Esophagus squamous epithelium (tissue), 5 donors: ENCODE results near the gene KCNAB2. TPM values are rescaled to one million over a fixed set of nuclear protein-coding genes. Genes with fewer than 3 reads are reported as not detected.
A peak's percentile ranks its signal among the peaks of the same experiment; 100 is the strongest.

Experiments
- DNase-seq: peaks from one replicate; lab custom pipeline; 2025; lab: John Stamatoyannopoulos, UW
- H3K27ac ChIP-seq, 4 donors: fragments of 200-600 bp; sonication (generic); one replicate each; pipeline ENCODE4 v1.5.1; 2016 to 2019; ENCODE audit warnings: mild to moderate bottlenecking in 1 of 4
- H3K27me3 ChIP-seq, 4 donors: fragments of 200-600 bp; sonication (generic); 1 replicate in 3 of 4; 2 replicates in 1 of 4; pipeline versions ENCODE4 v1.5.1 to v1.6.0; 2017 to 2021; ENCODE audit warnings: antibody characterized with exemption in 1 of 4
- H3K36me3 ChIP-seq, 3 donors: fragments of 200-600 bp; sonication (generic); one replicate each; pipeline ENCODE4 v1.5.1; 2016 to 2019
- H3K4me1 ChIP-seq, 3 donors: fragments of 200-600 bp; sonication (generic); one replicate each; pipeline ENCODE4 v1.5.1; 2017 to 2019
- H3K4me3 ChIP-seq, 4 donors: fragments of 200-600 bp; sonication (generic); 1 replicate in 3 of 4; 2 replicates in 1 of 4; pipeline ENCODE4 v1.5.1; 2016 to 2019; ENCODE audit warnings: mild to moderate bottlenecking in 2 of 4, moderate library complexity in 1 of 4
- H3K9me3 ChIP-seq, 3 donors: fragments of 200-600 bp; sonication (generic); one replicate each; pipeline ENCODE4 v1.5.1; 2016 to 2019
- POLR2A ChIP-seq, 4 donors: fragments of 450-650 bp; IDR thresholded peaks; one replicate each; pipeline ENCODE4 v1.6.1; 2017; ENCODE audit warnings: antibody characterized with exemption in 4 of 4, mild to moderate bottlenecking in 4 of 4, moderate library complexity in 3 of 4
- WGBS, 2 donors: methylation state at CpG; one replicate each; pipeline ENCODE4 v1.1.5; 2018; 5-methylcytosine and 5-hydroxymethylcytosine counted together
- intact Hi-C: fragments of 100-400 bp; cut with DNase I; formaldehyde crosslinking; loops from one replicate; pipeline ENCODE4 v1.15.0; 2022
- total RNA-seq, 4 donors: library from RNA; depleted of rRNA; stranded (reverse); fragments of >200 nt; gene quantifications; one replicate each; pipeline ENCODE4 v1.1.0, GENCODE V29; 2016
- TF ChIP-seq, protein P1 (sequence below), 6 experiments: fragments of 450-650 bp in 4 of 6; fragments of 200-600 bp in 2 of 6; sonication (generic) in 2 of 6; IDR thresholded peaks; one replicate each; pipeline ENCODE4 v1.5.1; 2016 to 2019; ENCODE audit warnings: antibody characterized with exemption in 6 of 6, mild to moderate bottlenecking in 4 of 6, moderate library complexity in 4 of 6
- donor health status: DM: yes; HTN: yes; CAD: no.

The KCNAB2 gene
- total RNA-seq, 4 donors from 2014 or later, result 1.8 to 9.3 (median 3.9) TPM

DNA sequence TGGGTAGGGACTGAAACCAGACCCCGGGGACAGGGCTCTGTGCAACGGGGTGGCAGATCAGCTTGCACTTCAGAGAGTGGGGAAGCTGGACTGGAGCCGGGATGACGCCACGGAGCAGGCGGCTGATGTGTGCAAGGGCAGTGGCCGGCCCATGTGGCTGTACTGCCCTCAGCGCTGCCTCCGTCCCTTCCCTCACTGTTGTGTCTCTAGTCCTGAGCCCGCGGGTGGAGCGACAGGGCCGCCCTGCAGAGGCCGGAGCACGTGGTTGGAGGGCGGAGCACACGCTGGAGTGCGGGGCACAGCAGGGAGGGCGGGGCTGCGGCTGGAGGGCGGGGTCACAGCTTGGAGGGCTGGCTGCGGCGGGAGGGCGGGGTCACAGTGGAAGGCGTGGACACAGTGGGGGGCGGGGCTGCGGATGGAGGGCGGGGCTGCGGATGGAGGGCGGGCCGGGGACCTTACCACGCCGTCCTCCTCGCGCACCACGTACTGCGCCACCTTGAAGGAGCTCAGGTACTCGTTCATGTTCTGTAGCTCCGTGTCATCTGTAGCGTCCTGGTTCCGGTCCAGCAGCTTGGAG is 82.0 kb downstream of the KCNAB2 start:
- 23 to 60% methylated on average over 9 to 11 of the region's 41 CpGs for WGBS, 2 donors
- DNase-seq, result no peak
- H3K4me1 ChIP-seq, result peaks cover 0 to 12% (median 0%) of the 10 kb centered on the region in 3 donors
- H3K27ac ChIP-seq, result no peak overlapping the region
- TF ChIP-seq, protein P1, sequence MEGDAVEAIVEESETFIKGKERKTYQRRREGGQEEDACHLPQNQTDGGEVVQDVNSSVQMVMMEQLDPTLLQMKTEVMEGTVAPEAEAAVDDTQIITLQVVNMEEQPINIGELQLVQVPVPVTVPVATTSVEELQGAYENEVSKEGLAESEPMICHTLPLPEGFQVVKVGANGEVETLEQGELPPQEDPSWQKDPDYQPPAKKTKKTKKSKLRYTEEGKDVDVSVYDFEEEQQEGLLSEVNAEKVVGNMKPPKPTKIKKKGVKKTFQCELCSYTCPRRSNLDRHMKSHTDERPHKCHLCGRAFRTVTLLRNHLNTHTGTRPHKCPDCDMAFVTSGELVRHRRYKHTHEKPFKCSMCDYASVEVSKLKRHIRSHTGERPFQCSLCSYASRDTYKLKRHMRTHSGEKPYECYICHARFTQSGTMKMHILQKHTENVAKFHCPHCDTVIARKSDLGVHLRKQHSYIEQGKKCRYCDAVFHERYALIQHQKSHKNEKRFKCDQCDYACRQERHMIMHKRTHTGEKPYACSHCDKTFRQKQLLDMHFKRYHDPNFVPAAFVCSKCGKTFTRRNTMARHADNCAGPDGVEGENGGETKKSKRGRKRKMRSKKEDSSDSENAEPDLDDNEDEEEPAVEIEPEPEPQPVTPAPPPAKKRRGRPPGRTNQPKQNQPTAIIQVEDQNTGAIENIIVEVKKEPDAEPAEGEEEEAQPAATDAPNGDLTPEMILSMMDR (IDR thresholded peaks at IDR 0.05), result no peak
- TF ChIP-seq POLR2A (IDR thresholded peaks at IDR 0.05), result no peak
- H3K4me3 ChIP-seq, result peak overlapping the region in 1 of 4 donors; percentile 15
- intact Hi-C loops, result no loop called here
- H3K27me3 ChIP-seq, result peaks cover 0 to 43% (median 0%) of the 10 kb centered on the region in 4 donors
- peaks cover 0 to 6% (median 0%) of the 10 kb centered on the region in 3 donors for H3K9me3 ChIP-seq
- H3K36me3 ChIP-seq, result no peaks in the 10 kb centered on the region

- H3K4me3 ChIP-seq, result no peak overlapping the region
- WGBS, 2 donors, result 89 to 96% methylated on average over 4 to 14 of the region's 34 CpGs
- H3K36me3 ChIP-seq, result no peaks in the 10 kb centered on the region
- peaks cover 0 to 46% (median 0%) of the 10 kb centered on the region in 4 donors for H3K27me3 ChIP-seq
- TF ChIP-seq, protein P1 (IDR thresholded peaks at IDR 0.05), result no peak
- TF ChIP-seq POLR2A (IDR thresholded peaks at IDR 0.05), result no peak
- H3K4me1 ChIP-seq, result peaks cover 0 to 12% (median 0%) of the 10 kb centered on the region in 3 donors
- intact Hi-C loops, result no loop called here
- H3K27ac ChIP-seq, result no peak overlapping the region
- no peak for DNase-seq
- peaks cover 0 to 6% (median 0%) of the 10 kb centered on the region in 3 donors for H3K9me3 ChIP-seq
These were observed 82.8 kb downstream of the KCNAB2 start for GRCh38 chr1:6128276-6129081.

- peaks cover 0 to 6% (median 0%) of the 10 kb centered on the region in 3 donors for H3K9me3 ChIP-seq
- TF ChIP-seq POLR2A (IDR thresholded peaks at IDR 0.05), result no peak
- TF ChIP-seq, protein P1 (IDR thresholded peaks at IDR 0.05), result no peak
- no peak overlapping the region for H3K4me3 ChIP-seq
- H3K36me3 ChIP-seq, result no peaks in the 10 kb centered on the region
- intact Hi-C loops, result no loop called here
- no peak for DNase-seq
- no peak overlapping the region for H3K27ac ChIP-seq
- H3K4me1 ChIP-seq, result peaks cover 0 to 12% (median 0%) of the 10 kb centered on the region in 3 donors
- H3K27me3 ChIP-seq, result peaks cover 0 to 50% (median 0%) of the 10 kb centered on the region in 4 donors
- WGBS, 2 donors, result 74 to 78% methylated on average over 9 of the region's 9 CpGs
These were observed 83.6 kb downstream of the KCNAB2 start for GRCh38 chr1:6129313-6129712.

- intact Hi-C loops, result no loop called here
- WGBS, 2 donors, result 74 to 79% methylated on average over 6 to 8 of the region's 11 CpGs
- Histone ChIP-seq H3K27me3 (peaks cover 0 to 49% (median 0%) of the 10 kb centered on the region in 4 donors), H3K4me1 (peaks cover 0 to 12% (median 0%) of the 10 kb centered on the region in 3 donors), H3K4me3 (no peak overlapping the region), H3K27ac (no peak overlapping the region), H3K9me3 (peaks cover 0 to 6% (median 0%) of the 10 kb centered on the region in 3 donors), H3K36me3 (no peaks in the 10 kb centered on the region)
- TF ChIP-seq, protein P1 (IDR thresholded peaks at IDR 0.05), result no peak
- no peak for TF ChIP-seq POLR2A (IDR thresholded peaks at IDR 0.05)
- DNase-seq, result no peak
These were observed 84.3 kb downstream of the KCNAB2 start for GRCh38 chr1:6130036-6130435.

- WGBS, 2 donors, result 60 to 75% methylated on average over 1 to 5 of the region's 7 CpGs
These were observed 84.9 kb downstream of the KCNAB2 start for GRCh38 chr1:6130596-6130995.

More at GRCh38 chr1:6130596-6130995, 84.9 kb downstream of the KCNAB2 start:
- H3K9me3 ChIP-seq, result peaks cover 0 to 6% (median 0%) of the 10 kb centered on the region in 3 donors
- TF ChIP-seq, protein P1 (IDR thresholded peaks at IDR 0.05), result no peak
- no peak for TF ChIP-seq POLR2A (IDR thresholded peaks at IDR 0.05)
- no peaks in the 10 kb centered on the region for H3K36me3 ChIP-seq
- H3K27ac ChIP-seq, result no peak overlapping the region
- no peak overlapping the region for H3K4me3 ChIP-seq
- intact Hi-C loops, result no loop called here
- H3K4me1 ChIP-seq, result peaks cover 0 to 12% (median 0%) of the 10 kb centered on the region in 3 donors
- H3K27me3 ChIP-seq, result peaks cover 0 to 49% (median 0%) of the 10 kb centered on the region in 4 donors
- no peak for DNase-seq
